D721Med (cell line): ENCODE data around the gene PCBP2.

ENCODE experiments used
- DNase-seq: peaks from one replicate; pipeline ENCODE4 v3.0.0; 2011; ENCODE audit warnings: low spot score; ENCODE audit not compliant: insufficient read length
- FAIRE-seq: peaks from 2 replicates; lab custom pipeline; 2011; peaks lifted over from hg19 to GRCh38; lab: Jason Lieb, UNC
- TF ChIP-seq, protein P1 (sequence below): IDR thresholded peaks from 2 replicates; pipeline ENCODE4 v1.5.1; 2012; ENCODE audit warnings: mild to moderate bottlenecking, control low read depth; ENCODE audit not compliant: insufficient read depth; ENCODE audit errors: missing control alignments

The PCBP2 gene

DNA sequence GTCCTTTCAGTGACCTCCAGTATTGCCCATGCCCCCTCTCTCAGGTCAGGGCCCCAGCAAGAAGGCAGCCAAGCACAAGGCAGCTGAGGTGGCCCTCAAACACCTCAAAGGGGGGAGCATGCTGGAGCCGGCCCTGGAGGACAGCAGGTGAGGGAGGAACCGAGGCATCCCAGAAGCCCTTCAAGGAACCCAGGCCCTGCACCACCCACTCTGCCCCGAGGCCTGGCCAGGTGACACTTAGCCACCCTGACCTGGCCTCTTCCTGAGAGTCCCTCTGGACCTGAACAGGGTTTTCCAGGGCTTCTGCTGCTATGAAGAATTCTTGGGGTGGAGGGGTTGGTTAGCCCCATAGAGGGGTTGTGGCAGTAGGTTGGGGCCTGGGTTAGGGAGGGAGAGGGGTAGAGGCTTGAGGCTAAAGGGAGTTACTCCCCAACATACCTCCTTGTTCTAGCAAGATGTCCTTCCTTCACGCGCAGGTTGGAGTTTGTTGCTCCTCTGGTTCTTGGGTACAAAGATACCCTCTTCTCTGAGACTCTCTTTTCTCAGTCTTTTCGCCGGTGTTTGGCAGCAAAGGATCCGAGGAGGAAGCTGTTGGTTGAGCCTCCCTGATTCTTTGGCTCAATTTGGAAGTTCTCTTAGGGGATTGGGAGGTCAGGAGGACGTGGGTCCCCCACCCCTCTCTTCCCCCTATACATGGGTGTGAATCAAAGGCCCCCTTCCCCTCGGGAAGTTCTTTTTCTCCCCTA lies 51.3 kb downstream of the PCBP2 start:
- TF ChIP-seq, protein P1, sequence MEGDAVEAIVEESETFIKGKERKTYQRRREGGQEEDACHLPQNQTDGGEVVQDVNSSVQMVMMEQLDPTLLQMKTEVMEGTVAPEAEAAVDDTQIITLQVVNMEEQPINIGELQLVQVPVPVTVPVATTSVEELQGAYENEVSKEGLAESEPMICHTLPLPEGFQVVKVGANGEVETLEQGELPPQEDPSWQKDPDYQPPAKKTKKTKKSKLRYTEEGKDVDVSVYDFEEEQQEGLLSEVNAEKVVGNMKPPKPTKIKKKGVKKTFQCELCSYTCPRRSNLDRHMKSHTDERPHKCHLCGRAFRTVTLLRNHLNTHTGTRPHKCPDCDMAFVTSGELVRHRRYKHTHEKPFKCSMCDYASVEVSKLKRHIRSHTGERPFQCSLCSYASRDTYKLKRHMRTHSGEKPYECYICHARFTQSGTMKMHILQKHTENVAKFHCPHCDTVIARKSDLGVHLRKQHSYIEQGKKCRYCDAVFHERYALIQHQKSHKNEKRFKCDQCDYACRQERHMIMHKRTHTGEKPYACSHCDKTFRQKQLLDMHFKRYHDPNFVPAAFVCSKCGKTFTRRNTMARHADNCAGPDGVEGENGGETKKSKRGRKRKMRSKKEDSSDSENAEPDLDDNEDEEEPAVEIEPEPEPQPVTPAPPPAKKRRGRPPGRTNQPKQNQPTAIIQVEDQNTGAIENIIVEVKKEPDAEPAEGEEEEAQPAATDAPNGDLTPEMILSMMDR = no peak
- DNase-seq = no peak
- no peak for FAIRE-seq

DNA sequence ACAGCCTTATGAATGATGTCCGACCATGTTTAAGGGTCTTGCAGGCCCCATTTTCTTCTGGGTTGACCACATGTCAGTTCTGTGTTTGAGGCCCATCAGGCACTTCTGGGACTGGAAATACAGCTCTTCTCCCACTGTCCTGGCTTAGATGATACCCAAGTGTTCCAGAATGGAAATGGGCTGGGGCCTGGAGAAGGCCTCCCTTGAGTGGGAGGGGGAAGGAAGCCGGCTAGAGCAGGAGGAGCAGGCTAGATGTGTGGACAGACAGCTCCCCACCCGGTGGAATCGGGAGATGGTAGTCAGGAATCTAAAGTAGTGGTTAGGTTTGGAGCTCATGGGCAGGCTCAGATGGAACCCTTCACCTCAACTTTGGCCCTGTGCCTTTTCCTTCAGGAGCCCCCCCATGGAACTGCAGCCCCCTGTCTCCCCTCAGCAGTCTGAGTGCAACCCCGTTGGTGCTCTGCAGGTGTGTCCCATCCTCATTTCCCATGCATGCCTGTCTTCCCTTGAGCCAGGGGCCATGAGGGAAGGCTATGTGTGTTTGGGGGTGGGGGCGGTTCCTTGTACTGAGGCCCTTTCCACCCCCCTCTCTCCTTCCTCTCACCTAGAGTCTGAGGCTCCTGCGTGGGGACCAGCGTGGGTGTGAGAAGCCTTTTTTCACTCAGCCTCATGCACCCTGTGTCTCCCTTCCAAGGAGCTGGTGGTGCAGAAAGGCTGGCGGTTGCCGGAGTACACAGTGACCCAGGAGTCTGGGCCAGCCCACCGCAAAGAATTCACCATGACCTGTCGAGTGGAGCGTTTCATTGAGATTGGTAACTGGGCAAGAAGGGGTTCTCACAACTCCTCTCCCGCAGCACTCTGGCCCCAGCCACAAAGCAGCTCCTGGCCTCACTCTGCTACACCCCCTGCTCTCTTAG lies 52.4 kb downstream of the PCBP2 start:
- FAIRE-seq (no peak), DNase-seq (no peak)
- TF ChIP-seq, protein P1 = no peak

DNA sequence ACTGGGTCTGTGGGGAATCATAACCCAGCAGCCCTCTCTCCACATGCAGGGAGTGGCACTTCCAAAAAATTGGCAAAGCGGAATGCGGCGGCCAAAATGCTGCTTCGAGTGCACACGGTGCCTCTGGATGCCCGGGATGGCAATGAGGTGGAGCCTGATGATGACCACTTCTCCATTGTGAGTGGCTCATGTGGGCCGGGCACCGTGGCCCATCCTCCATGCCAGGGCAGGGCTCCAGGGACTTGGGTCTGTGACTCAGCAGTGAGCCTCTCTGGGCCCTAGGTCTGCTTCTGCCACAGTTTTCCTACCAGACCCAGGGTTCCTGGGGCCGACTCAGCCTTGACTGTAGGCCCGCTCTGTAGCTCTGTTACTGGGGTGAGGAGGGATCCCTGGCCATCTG lies 53.2 kb downstream of the PCBP2 start:
- FAIRE-seq = no peak
- no peak for DNase-seq
- TF ChIP-seq, protein P1 = no peak

DNA sequence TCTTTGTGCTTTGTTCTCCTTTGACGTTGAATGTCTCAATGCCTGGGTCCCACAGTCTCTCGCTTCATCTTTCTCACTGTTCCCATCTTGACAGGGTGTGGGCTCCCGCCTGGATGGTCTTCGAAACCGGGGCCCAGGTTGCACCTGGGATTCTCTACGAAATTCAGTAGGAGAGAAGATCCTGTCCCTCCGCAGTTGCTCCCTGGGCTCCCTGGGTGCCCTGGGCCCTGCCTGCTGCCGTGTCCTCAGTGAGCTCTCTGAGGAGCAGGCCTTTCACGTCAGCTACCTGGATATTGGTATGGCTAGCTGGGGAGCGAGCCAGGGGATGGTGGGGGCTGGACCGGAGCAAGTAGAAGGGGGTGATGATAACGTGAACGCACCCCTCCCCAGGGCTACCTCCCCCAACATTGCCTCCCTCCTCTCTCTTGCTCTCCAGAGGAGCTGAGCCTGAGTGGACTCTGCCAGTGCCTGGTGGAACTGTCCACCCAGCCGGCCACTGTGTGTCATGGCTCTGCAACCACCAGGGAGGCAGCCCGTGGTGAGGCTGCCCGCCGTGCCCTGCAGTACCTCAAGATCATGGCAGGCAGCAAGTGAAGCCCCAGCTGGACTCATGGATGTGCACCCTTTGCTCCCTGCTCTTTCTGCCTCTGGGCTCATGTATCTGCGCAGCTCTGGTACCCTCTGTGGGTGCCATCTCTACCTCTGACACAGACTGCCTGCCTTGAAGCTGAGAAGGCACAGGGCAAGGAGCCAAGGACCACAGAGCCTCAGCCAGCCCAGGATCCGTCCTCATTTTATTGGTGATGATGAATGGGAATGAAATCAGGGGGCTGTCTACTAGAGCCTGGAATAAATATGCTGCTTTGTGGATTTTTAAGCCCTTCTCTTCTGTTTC lies 53.9 kb downstream of the PCBP2 start:
- FAIRE-seq (no peak), DNase-seq (no peak)
- TF ChIP-seq, protein P1 = no peak

DNA sequence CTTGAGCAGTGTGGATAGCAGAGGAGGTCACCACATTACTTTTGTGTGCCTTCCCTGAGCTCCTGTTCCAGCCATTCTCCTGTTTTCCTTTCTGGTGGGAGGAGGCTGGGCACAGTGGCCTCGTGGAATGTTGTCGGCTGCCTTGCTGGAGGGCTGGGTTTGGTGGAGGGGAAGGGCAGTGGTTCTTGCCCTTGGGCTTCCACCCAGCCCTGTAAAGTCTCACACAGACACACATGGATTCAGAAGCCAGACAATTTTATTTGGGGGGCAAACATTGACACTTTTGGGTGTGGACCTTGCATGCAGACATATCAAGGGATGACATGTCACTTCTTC lies 54.5 kb downstream of the PCBP2 start:
- TF ChIP-seq, protein P1 = no peak
- no peak for FAIRE-seq
- no peak for DNase-seq

DNA sequence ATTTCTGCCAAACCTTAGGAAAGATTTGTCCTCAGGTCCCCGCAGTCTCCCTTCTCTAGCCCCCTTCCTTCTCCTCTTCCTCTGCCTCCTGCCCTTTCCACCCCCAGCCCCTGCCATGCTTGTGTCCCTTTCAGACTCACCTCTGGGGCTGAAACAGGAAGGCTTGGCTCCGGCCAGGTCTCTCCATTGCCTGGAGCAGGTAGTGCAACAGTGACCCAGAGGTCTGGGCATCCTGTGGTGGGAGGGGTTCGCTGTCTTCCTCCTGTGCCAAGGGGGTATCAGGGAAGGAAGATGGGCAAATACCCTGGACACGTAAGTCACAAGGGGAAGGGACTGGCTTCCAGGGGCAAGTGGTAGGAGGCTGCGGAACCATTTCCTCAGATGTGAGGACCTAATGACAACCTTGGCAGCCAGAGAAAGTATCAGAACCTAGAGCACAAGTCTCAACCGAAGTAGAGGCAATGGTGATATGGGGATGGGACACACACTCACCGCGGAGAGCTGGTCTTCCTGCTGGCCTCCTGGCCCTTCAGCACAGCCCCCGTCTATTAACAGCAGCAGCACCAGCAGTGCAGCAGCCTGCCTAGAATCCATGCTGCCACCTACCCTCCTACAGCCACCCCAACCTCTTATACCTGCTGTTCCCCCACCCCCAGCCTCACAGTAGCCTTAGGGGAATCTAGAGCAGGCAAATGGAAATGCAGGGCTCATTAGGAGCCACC lies 55.1 kb downstream of the PCBP2 start, which contains the start of gene NPFF:
Gene NPFF, minus strand, starts transcription at position 604 of the 722 bp plus-strand sequence. Its CDS starts 10 bp downstream, at position 594.
- FAIRE-seq (no peak), DNase-seq (no peak)
- TF ChIP-seq, protein P1 = no peak
